Measurements from ENCODE around the gene PER2.
"Not testable (repeated sequence)": the region's sequence is repeated elsewhere in the genome, so short reads cannot be mapped to it uniquely, and the experiment has no call there.

The PER2 gene, protein sequence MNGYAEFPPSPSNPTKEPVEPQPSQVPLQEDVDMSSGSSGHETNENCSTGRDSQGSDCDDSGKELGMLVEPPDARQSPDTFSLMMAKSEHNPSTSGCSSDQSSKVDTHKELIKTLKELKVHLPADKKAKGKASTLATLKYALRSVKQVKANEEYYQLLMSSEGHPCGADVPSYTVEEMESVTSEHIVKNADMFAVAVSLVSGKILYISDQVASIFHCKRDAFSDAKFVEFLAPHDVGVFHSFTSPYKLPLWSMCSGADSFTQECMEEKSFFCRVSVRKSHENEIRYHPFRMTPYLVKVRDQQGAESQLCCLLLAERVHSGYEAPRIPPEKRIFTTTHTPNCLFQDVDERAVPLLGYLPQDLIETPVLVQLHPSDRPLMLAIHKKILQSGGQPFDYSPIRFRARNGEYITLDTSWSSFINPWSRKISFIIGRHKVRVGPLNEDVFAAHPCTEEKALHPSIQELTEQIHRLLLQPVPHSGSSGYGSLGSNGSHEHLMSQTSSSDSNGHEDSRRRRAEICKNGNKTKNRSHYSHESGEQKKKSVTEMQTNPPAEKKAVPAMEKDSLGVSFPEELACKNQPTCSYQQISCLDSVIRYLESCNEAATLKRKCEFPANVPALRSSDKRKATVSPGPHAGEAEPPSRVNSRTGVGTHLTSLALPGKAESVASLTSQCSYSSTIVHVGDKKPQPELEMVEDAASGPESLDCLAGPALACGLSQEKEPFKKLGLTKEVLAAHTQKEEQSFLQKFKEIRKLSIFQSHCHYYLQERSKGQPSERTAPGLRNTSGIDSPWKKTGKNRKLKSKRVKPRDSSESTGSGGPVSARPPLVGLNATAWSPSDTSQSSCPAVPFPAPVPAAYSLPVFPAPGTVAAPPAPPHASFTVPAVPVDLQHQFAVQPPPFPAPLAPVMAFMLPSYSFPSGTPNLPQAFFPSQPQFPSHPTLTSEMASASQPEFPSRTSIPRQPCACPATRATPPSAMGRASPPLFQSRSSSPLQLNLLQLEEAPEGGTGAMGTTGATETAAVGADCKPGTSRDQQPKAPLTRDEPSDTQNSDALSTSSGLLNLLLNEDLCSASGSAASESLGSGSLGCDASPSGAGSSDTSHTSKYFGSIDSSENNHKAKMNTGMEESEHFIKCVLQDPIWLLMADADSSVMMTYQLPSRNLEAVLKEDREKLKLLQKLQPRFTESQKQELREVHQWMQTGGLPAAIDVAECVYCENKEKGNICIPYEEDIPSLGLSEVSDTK (N-terminal part only)

DNA sequence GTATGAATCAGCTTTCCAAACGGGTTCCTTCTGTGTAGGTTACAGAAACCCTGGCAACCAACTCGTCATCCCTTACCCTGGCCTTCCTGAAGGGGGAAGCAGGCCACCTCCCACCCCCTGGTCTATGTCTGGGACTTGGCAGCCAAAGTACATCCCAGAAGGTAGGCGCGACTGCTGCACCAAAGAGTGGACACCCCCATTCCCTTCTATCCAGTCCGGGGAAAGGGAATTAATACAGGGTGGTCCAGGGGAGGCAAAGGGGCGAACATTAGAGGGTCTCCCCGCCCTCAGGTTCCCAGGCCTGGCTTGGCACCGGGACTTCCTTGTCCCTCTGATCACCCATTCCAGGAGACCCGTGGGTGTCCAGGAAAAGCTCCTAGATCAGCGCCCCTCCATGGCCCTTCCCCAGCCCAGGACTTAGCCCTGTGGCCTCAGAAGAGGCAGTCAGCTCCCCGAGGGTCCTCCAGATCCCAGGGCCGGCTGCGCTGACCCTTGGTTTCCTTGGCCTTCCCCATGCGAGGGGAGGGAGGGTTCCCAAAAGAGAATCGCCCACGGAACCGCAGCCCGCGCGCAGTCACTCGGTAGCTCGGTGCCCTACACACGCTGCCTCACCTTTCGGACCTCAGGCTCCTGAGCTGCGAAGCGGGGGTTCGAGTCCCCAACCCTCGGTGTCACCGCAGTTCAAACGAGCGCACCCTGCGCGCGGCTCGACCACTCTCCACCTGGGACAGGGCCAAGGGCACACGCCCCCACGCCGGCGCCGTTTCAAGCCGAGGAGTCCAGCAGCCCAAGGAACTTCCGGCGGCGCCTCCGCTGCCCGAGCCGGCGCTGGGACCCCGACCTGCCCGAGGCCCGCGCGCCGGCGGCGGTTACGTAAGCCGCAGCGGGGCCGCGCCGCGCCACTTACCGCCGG lies at the start of gene PER2:
Gene PER2 (minus strand): TSS at position 874 of the 913 bp plus-strand sequence. CDS start 10,674 bp downstream, outside the sequence.
- Histone ChIP-seq H3K4me3 (ENCODE audit: low read length) (peak within 1 kb of the TSS; percentile 77), H3K4me1 (ENCODE audit: control insufficient read depth, low read depth, low read length) (peaks cover 27% of the 10 kb centered on the region), H3K36me3 (ENCODE audit: control insufficient read depth, low read depth, low read length) (no peaks in the 10 kb centered on the region), H3K27ac (ENCODE audit: low read length) (peak within 1 kb of the TSS; percentile 36), H3K9ac (ENCODE audit: low read length) (peak within 1 kb of the TSS; percentile 69), H3K27me3 (ENCODE audit: control insufficient read depth, insufficient read depth, low read length) (peaks cover 19% of the 10 kb centered on the region), H3K9me3 (ENCODE audit: control insufficient read depth, low read depth, low read length) (no peaks in the 10 kb centered on the region)

DNA sequence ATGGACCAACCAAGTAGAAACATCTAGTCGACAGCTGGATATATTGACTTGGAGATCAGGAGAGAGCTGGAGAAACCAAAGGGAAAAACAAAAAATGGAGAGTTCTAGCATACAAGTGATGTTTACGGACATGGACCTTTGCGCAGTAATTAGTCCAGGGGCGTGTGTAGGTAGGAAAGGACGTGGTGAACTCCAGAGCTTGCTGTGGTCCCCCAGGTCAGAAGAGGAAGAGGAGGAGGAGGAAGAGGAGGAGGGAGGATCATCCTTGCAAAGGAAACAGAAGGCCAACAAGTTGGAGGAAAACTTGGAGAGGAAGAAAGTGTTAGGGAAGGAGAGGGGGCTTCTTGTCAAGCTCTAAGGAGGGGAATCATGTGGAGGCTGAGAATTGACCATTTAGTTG lies 49.4 kb upstream of the PER2 start:
- H3K36me3 ChIP-seq (ENCODE audit: control insufficient read depth, low read depth, low read length), result no peaks in the 10 kb centered on the region
- H3K9me3 ChIP-seq (ENCODE audit: control insufficient read depth, low read depth, low read length), result no peaks in the 10 kb centered on the region
- no peaks in the 10 kb centered on the region for H3K27me3 ChIP-seq (ENCODE audit: control insufficient read depth, insufficient read depth, low read length)
- H3K27ac ChIP-seq (ENCODE audit: low read length), result no peak overlapping the region
- no peaks in the 10 kb centered on the region for H3K4me1 ChIP-seq (ENCODE audit: control insufficient read depth, low read depth, low read length)
- no peak overlapping the region for H3K9ac ChIP-seq (ENCODE audit: low read length)
- no peak overlapping the region for H3K4me3 ChIP-seq (ENCODE audit: low read length)

DNA sequence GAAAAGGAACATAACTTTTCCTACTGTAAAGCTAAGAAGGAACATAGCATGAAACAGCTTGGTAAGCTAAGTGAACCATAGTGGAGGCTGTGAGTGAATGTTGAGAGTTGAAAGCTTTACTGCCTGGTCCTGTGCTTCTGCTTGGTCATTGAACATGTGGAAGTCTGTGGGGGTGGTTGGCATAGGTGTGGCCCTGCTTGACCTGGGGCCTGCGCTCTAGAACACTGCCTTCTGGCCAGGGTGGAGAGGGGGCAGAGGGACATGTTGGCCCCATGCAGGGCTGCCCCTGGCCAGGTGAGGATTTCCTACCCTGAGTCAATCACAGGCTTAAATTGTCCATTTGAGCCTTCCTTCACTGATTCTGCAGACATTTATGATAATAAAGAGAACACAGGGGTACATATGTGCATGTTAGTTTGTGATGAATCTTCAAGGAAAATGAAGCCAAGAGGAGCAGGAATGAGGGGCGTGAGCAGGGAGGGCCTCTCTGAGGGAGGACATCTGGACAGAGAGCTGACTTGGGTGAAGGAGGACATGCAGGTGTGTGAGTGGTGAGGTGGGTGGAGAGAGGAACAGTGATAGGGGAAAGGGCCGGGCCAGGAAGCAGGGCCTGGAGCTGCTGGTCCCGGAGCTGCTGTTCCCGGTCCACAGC lies 48.5 kb upstream of the PER2 start:
- Histone ChIP-seq H3K9me3 (ENCODE audit: control insufficient read depth, low read depth, low read length) (no peaks in the 10 kb centered on the region), H3K36me3 (ENCODE audit: control insufficient read depth, low read depth, low read length) (no peaks in the 10 kb centered on the region), H3K4me3 (ENCODE audit: low read length) (no peak overlapping the region), H3K4me1 (ENCODE audit: control insufficient read depth, low read depth, low read length) (no peaks in the 10 kb centered on the region), H3K9ac (ENCODE audit: low read length) (no peak overlapping the region), H3K27me3 (ENCODE audit: control insufficient read depth, insufficient read depth, low read length) (no peaks in the 10 kb centered on the region), H3K27ac (ENCODE audit: low read length) (no peak overlapping the region)

DNA sequence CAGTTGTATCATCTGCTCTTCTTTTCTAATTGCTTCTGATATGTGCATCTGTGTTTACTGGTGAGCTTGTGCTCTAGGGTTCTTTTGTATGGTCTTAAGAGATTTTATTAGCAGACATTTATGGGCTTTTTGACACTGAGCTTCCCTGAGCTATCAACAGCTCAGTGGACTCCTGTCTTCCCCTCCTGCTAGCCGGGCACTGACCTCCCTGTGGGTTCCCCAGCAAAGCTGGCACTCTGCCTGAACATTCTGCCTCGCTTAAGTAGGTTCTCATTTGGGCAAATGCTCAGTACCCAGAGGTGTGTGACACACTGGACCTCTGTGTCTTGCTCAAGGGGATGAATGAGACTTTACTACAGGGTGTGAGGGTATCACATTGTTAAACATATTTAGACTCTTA lies 47.7 kb upstream of the PER2 start:
- Histone ChIP-seq H3K9ac (ENCODE audit: low read length) (no peak overlapping the region), H3K27me3 (ENCODE audit: control insufficient read depth, insufficient read depth, low read length) (no peaks in the 10 kb centered on the region), H3K9me3 (ENCODE audit: control insufficient read depth, low read depth, low read length) (no peaks in the 10 kb centered on the region), H3K36me3 (ENCODE audit: control insufficient read depth, low read depth, low read length) (no peaks in the 10 kb centered on the region), H3K4me3 (ENCODE audit: low read length) (no peak overlapping the region), H3K4me1 (ENCODE audit: control insufficient read depth, low read depth, low read length) (no peaks in the 10 kb centered on the region), H3K27ac (ENCODE audit: low read length) (no peak overlapping the region)

DNA sequence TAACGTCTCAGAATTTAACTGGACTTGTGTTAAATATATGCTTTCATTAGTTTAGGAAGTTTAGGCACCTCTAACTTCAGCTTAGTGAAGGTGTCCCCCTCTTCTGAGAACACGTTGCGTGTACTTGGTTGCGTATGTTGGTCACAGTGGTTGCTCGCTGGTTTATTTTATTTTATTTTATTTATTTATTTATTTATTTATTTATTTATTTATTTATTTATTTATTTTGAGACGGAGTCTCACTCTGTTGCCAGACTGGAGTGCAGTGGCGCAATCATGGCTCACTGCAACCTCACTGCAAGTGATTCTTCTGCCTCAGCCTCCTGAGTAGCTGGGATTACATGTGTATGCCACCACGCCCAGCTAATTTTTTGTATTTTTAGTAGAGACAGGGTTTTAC lies 47.2 kb upstream of the PER2 start:
- not testable (repeated sequence) for H3K9me3 ChIP-seq (ENCODE audit: control insufficient read depth, low read depth, low read length); H3K4me1 ChIP-seq (ENCODE audit: control insufficient read depth, low read depth, low read length); H3K4me3 ChIP-seq (ENCODE audit: low read length); H3K27me3 ChIP-seq (ENCODE audit: control insufficient read depth, insufficient read depth, low read length); H3K9ac ChIP-seq (ENCODE audit: low read length); H3K27ac ChIP-seq (ENCODE audit: low read length); H3K36me3 ChIP-seq (ENCODE audit: control insufficient read depth, low read depth, low read length)

DNA sequence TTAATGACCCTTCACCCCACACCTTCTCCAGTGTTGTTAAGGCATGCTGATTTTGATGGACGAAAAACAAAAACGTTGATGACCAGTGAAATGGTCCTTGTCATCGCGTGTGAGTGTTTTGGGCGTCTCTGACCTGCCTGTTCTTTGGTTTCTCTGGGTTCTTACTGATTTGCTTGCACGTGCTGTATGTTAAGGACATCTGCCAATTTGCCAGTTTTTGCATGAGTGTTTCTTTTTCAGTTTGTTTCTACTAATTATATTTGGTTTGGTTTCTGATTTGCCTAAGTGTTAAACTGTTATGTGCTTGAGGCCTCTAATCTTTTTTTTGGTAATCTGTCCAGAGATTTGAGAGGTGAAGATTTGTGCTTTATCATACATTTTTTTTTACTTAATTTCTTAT lies 46.5 kb upstream of the PER2 start:
- H3K9me3 ChIP-seq (ENCODE audit: control insufficient read depth, low read depth, low read length), result no peaks in the 10 kb centered on the region
- no peaks in the 10 kb centered on the region for H3K4me1 ChIP-seq (ENCODE audit: control insufficient read depth, low read depth, low read length)
- no peak overlapping the region for H3K27ac ChIP-seq (ENCODE audit: low read length)
- H3K27me3 ChIP-seq (ENCODE audit: control insufficient read depth, insufficient read depth, low read length), result no peaks in the 10 kb centered on the region
- H3K9ac ChIP-seq (ENCODE audit: low read length), result no peak overlapping the region
- no peaks in the 10 kb centered on the region for H3K36me3 ChIP-seq (ENCODE audit: control insufficient read depth, low read depth, low read length)
- H3K4me3 ChIP-seq (ENCODE audit: low read length), result no peak overlapping the region

DNA sequence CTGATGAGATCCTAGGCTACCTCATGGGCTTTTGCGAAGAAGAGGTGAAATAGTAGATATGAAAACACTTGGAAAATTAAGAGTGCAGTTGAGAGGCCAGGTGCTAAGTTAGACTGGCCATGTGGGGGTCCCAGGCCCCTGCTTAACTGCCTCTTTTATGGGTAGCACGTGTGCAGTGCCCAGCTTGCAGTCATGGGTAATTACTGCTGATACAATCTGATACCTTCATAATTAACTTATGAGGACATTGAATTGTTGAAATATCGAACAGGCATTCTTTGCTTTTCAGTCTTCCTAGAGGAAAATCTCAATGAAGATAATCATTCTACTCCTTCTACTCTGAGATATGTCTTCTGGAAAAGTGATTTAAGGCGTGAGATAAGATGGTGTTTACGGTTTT lies 43.5 kb upstream of the PER2 start:
- H3K36me3 ChIP-seq (ENCODE audit: control insufficient read depth, low read depth, low read length), result no peaks in the 10 kb centered on the region
- H3K4me3 ChIP-seq (ENCODE audit: low read length), result no peak overlapping the region
- H3K9ac ChIP-seq (ENCODE audit: low read length), result no peak overlapping the region
- no peak overlapping the region for H3K27ac ChIP-seq (ENCODE audit: low read length)
- H3K4me1 ChIP-seq (ENCODE audit: control insufficient read depth, low read depth, low read length), result no peaks in the 10 kb centered on the region
- no peaks in the 10 kb centered on the region for H3K9me3 ChIP-seq (ENCODE audit: control insufficient read depth, low read depth, low read length)
- H3K27me3 ChIP-seq (ENCODE audit: control insufficient read depth, insufficient read depth, low read length), result no peaks in the 10 kb centered on the region

DNA sequence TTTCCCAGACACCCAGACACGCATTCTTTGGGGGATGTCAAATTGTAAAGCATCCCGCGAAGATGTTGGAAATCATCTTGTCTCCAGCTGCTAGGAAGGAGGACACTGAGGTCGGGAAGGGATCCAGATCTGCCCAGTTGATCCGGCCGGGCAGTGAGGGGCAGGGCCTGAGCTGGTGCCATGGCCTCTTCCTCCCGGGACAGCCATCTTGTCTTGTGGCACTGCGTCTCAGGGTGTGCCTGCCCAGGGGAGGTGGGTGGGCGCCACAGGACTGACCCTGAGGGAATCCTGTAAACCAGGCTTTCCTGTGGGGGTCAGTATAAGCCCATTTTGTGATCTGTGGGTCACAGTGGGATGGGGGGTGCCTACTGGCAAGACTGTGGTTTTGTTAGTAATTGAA lies 42.0 kb upstream of the PER2 start:
- no peaks in the 10 kb centered on the region for H3K36me3 ChIP-seq (ENCODE audit: control insufficient read depth, low read depth, low read length)
- no peak overlapping the region for H3K4me3 ChIP-seq (ENCODE audit: low read length)
- no peak overlapping the region for H3K27ac ChIP-seq (ENCODE audit: low read length)
- H3K9ac ChIP-seq (ENCODE audit: low read length), result no peak overlapping the region
- no peaks in the 10 kb centered on the region for H3K27me3 ChIP-seq (ENCODE audit: control insufficient read depth, insufficient read depth, low read length)
- no peaks in the 10 kb centered on the region for H3K9me3 ChIP-seq (ENCODE audit: control insufficient read depth, low read depth, low read length)
- no peaks in the 10 kb centered on the region for H3K4me1 ChIP-seq (ENCODE audit: control insufficient read depth, low read depth, low read length)

DNA sequence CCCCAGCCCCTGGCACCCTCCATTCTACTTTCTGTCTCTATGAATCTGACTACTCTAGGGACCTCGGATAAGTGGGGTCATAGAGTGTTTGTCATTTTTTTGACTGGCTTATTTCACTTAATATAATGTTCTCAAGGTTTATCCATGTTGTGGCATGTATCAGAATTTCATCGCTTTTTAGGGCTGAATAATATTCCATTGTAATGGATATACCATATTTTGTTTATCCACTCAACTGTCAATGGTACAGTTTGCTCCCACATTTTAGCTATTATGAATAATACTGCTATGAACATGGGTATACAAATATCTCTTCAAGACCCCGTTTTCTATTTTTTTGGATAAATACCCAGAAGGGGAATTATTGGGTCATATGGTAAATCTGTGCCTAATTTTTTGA lies 39.3 kb upstream of the PER2 start:
- no peaks in the 10 kb centered on the region for H3K27me3 ChIP-seq (ENCODE audit: control insufficient read depth, insufficient read depth, low read length)
- no peaks in the 10 kb centered on the region for H3K36me3 ChIP-seq (ENCODE audit: control insufficient read depth, low read depth, low read length)

DNA sequence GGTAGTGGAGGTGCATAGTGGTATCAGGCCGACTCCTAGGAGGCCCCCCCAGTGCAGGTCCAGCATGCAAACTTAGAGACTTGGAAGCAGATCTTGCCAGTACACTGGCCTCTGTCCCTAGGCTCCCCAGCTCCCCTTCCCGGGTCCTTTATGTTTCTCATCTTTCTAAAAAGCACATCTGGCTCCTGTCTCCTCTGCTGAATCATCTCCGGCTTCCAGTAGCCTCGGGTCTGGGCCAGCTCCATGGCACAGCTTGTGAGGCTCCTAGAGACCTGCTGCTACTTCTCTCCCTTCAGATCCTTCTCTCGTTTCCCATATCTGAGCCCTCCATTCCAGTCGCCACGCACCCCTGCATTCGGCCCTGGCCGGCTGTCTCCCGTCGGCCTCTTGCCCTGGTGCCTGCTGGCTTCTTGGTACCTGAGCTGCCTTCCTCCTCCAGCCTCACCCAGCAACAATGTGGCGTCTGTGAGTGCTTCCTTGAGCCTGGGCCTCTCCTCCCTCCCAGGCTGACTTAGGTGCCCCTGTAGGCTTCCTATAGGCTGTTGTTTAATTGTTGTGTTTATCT lies 38.5 kb upstream of the PER2 start:
- H3K27me3 ChIP-seq (ENCODE audit: control insufficient read depth, insufficient read depth, low read length), result no peaks in the 10 kb centered on the region
- no peaks in the 10 kb centered on the region for H3K4me1 ChIP-seq (ENCODE audit: control insufficient read depth, low read depth, low read length)
- H3K4me3 ChIP-seq (ENCODE audit: low read length), result no peak overlapping the region
- no peaks in the 10 kb centered on the region for H3K9me3 ChIP-seq (ENCODE audit: control insufficient read depth, low read depth, low read length)
- no peak overlapping the region for H3K9ac ChIP-seq (ENCODE audit: low read length)
- no peak overlapping the region for H3K27ac ChIP-seq (ENCODE audit: low read length)
- no peaks in the 10 kb centered on the region for H3K36me3 ChIP-seq (ENCODE audit: control insufficient read depth, low read depth, low read length)

More for the DNA sequence above, 39.3 kb upstream of the PER2 start:
- H3K9ac ChIP-seq (ENCODE audit: low read length), result no peak overlapping the region
- H3K4me3 ChIP-seq (ENCODE audit: low read length), result no peak overlapping the region
- H3K9me3 ChIP-seq (ENCODE audit: control insufficient read depth, low read depth, low read length), result no peaks in the 10 kb centered on the region
- no peak overlapping the region for H3K27ac ChIP-seq (ENCODE audit: low read length)
- H3K4me1 ChIP-seq (ENCODE audit: control insufficient read depth, low read depth, low read length), result no peaks in the 10 kb centered on the region

All from iPS-18a (cell line).